ENCODE data around the gene SEZ6L.

The SEZ6L gene

GRCh38 chr22:26286091-26286820 lies 117.0 kb downstream of the SEZ6L start:
- no peak for DNase-seq (ENCODE audit: low read depth, low spot score)
- Histone ChIP-seq H3K27ac (no peak overlapping the region), H3K4me3 (no peak overlapping the region), H3K9me3 (ENCODE audit: low read depth, low read length) (no peaks in the 10 kb centered on the region), H3K9ac (ENCODE audit: insufficient read length) (no peak overlapping the region), H3K36me3 (ENCODE audit: insufficient read depth, low read length) (no peaks in the 10 kb centered on the region)
- TF ChIP-seq EZH2 (IDR thresholded peaks at IDR 0.05) = no peak
- TF ChIP-seq FOXP2 (optimal IDR thresholded peaks at IDR 0.05; ENCODE audit: control extremely low read depth, extremely low read length, insufficient read depth) = no peak
- no peak for TF ChIP-seq POLR2AphosphoS5 (IDR thresholded peaks at IDR 0.05; ENCODE audit: borderline replicate concordance, low read depth, low read length)

GRCh38 chr22:26287382-26288225 lies 118.3 kb downstream of the SEZ6L start:
- H3K4me3 ChIP-seq = no peak overlapping the region
- DNase-seq (ENCODE audit: low read depth, low spot score) = no peak
- TF ChIP-seq FOXP2 (optimal IDR thresholded peaks at IDR 0.05; ENCODE audit: control extremely low read depth, extremely low read length, insufficient read depth) = no peak
- TF ChIP-seq POLR2AphosphoS5 (IDR thresholded peaks at IDR 0.05; ENCODE audit: borderline replicate concordance, low read depth, low read length) = no peak
- no peak for TF ChIP-seq EZH2 (IDR thresholded peaks at IDR 0.05)

GRCh38 chr22:26289611-26290101 lies 120.4 kb downstream of the SEZ6L start:
- DNase-seq (ENCODE audit: low read depth, low spot score) = no peak
- TF ChIP-seq POLR2AphosphoS5 (IDR thresholded peaks at IDR 0.05; ENCODE audit: borderline replicate concordance, low read depth, low read length) = no peak
- TF ChIP-seq EZH2 (IDR thresholded peaks at IDR 0.05) = no peak
- TF ChIP-seq FOXP2 (optimal IDR thresholded peaks at IDR 0.05; ENCODE audit: control extremely low read depth, extremely low read length, insufficient read depth) = no peak
- Histone ChIP-seq H3K4me3 (no peak overlapping the region), H3K9me3 (ENCODE audit: low read depth, low read length) (no peaks in the 10 kb centered on the region), H3K27ac (no peak overlapping the region), H3K9ac (ENCODE audit: insufficient read length) (no peak overlapping the region), H3K36me3 (ENCODE audit: insufficient read depth, low read length) (no peaks in the 10 kb centered on the region)

More at GRCh38 chr22:26287382-26288225, 118.3 kb downstream of the SEZ6L start:
- Histone ChIP-seq H3K36me3 (ENCODE audit: insufficient read depth, low read length) (no peaks in the 10 kb centered on the region), H3K9me3 (ENCODE audit: low read depth, low read length) (no peaks in the 10 kb centered on the region), H3K9ac (ENCODE audit: insufficient read length) (no peak overlapping the region), H3K27ac (no peak overlapping the region)

GRCh38 chr22:26291940-26292666 lies 122.8 kb downstream of the SEZ6L start:
- no peak for DNase-seq (ENCODE audit: low read depth, low spot score)
- no peak overlapping the region for H3K9ac ChIP-seq (ENCODE audit: insufficient read length)
- no peaks in the 10 kb centered on the region for H3K9me3 ChIP-seq (ENCODE audit: low read depth, low read length)
- H3K4me3 ChIP-seq = no peak overlapping the region
- H3K36me3 ChIP-seq (ENCODE audit: insufficient read depth, low read length) = no peaks in the 10 kb centered on the region
- TF ChIP-seq EZH2 (IDR thresholded peaks at IDR 0.05) (no peak), POLR2AphosphoS5 (IDR thresholded peaks at IDR 0.05; ENCODE audit: borderline replicate concordance, low read depth, low read length) (no peak), FOXP2 (optimal IDR thresholded peaks at IDR 0.05; ENCODE audit: control extremely low read depth, extremely low read length, insufficient read depth) (no peak)
- no peak overlapping the region for H3K27ac ChIP-seq

- TF ChIP-seq POLR2AphosphoS5 (IDR thresholded peaks at IDR 0.05; ENCODE audit: borderline replicate concordance, low read depth, low read length) (no peak), EZH2 (IDR thresholded peaks at IDR 0.05) (no peak), FOXP2 (optimal IDR thresholded peaks at IDR 0.05; ENCODE audit: control extremely low read depth, extremely low read length, insufficient read depth) (no peak)
- Histone ChIP-seq H3K9me3 (ENCODE audit: low read depth, low read length) (no peaks in the 10 kb centered on the region), H3K27ac (no peak overlapping the region), H3K4me3 (no peak overlapping the region), H3K36me3 (ENCODE audit: insufficient read depth, low read length) (no peaks in the 10 kb centered on the region), H3K9ac (ENCODE audit: insufficient read length) (no peak overlapping the region)
- DNase-seq (ENCODE audit: low read depth, low spot score) = no peak
Measured at GRCh38 chr22:26292667-26292995, 123.4 kb downstream of the SEZ6L start.

- H3K9ac ChIP-seq (ENCODE audit: insufficient read length) = no peak overlapping the region
- TF ChIP-seq POLR2AphosphoS5 (IDR thresholded peaks at IDR 0.05; ENCODE audit: borderline replicate concordance, low read depth, low read length) = no peak
- no peak for TF ChIP-seq EZH2 (IDR thresholded peaks at IDR 0.05)
- TF ChIP-seq FOXP2 (optimal IDR thresholded peaks at IDR 0.05; ENCODE audit: control extremely low read depth, extremely low read length, insufficient read depth) = no peak
- no peak overlapping the region for H3K27ac ChIP-seq
- H3K9me3 ChIP-seq (ENCODE audit: low read depth, low read length) = no peaks in the 10 kb centered on the region
- no peak overlapping the region for H3K4me3 ChIP-seq
- no peaks in the 10 kb centered on the region for H3K36me3 ChIP-seq (ENCODE audit: insufficient read depth, low read length)
- DNase-seq (ENCODE audit: low read depth, low spot score) = peak; percentile 1
Measured at GRCh38 chr22:26295563-26296126, 126.4 kb downstream of the SEZ6L start.

GRCh38 chr22:26298605-26299310 lies 129.5 kb downstream of the SEZ6L start:
- Histone ChIP-seq H3K4me3 (no peak overlapping the region), H3K9ac (ENCODE audit: insufficient read length) (no peak overlapping the region), H3K27ac (no peak overlapping the region), H3K9me3 (ENCODE audit: low read depth, low read length) (no peaks in the 10 kb centered on the region), H3K36me3 (ENCODE audit: insufficient read depth, low read length) (no peaks in the 10 kb centered on the region)
- DNase-seq (ENCODE audit: low read depth, low spot score) = no peak
- TF ChIP-seq FOXP2 (optimal IDR thresholded peaks at IDR 0.05; ENCODE audit: control extremely low read depth, extremely low read length, insufficient read depth) (no peak), POLR2AphosphoS5 (IDR thresholded peaks at IDR 0.05; ENCODE audit: borderline replicate concordance, low read depth, low read length) (no peak), EZH2 (IDR thresholded peaks at IDR 0.05) (no peak)
